ENCODE results near the gene PRDM16. TPM values are rescaled to one million over a fixed set of nuclear protein-coding genes. Genes with fewer than 3 reads are reported as not detected.

Gene PRDM16
- total and polyA plus RNA-seq, 2 experiments from 2014 or later = 0.14 to 0.16 TPM

DNA sequence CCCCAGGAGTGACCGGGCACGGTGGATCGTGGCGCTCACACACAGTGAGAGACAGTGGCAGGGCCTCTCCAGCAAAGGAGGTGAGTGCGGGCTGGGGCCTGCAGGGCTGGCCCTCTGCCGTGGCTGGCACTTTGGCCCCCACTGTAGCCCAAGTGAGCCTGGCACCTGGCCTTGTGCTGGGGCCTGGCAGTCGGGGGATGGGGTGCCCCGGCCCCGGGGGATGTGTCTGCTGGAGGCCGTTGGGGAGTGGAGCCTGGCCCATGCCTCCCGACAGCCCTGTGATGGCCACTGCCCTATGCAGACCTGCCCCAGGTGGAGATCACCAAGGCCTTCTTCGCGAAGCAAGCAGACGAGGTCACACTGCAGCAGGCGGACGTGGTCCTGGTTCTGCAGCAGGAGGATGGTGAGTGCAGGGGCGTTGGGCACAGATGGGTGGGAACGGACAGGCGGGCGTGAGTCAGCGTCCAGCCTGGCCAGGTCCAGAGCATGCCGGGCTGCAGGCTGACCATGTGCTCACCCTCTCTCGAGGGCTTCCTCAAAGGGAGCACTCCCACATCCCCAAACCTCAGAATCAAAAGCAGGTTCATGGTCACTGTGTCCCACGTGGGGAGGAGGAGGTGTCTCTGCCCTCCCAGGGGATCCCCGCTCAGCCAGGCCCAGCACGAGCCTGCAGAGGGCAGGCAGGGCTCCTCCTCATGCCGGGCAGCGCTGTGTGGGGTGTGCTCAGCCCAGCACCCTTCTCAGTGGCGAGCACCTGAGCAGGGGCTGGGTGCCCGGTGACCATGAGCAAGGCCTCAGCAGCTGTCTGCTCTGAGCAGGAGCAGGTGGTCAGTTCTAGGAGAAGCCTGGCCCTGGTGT is 410.7 kb downstream of the PRDM16 start:
- no peak for ATAC-seq
- 0 out of 2 replicates have a peak, but pooled peaks cover 2% of the 10 kb centered on the region for H3F3A ChIP-seq (replicated peaks; ENCODE audit: low read depth)

DNA sequence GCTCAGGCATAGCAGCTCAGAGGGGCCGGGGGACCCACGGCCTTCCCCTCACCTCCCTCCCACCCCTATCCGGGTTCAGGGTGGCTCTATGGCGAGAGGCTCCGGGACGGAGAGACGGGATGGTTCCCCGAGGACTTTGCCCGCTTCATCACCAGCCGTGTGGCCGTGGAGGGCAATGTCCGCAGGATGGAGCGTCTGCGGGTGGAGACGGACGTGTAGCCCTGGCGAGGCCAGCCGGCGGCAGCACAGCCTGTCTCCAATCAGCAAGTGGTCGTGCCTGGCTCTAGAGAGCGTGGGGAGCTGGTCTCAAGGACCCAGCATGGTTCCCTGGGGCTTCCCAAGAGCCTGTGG is 411.3 kb downstream of the PRDM16 start:
- H3K9me3 Mint-ChIP-seq = peaks cover 8% of the 10 kb centered on the region
- H3K9me2 ChIP-seq (ENCODE audit: insufficient read depth) = no peaks in the 10 kb centered on the region
- no peaks in the 10 kb centered on the region for H4K20me1 ChIP-seq (replicated peaks; ENCODE audit: insufficient read depth)
- no peak overlapping the region for H3K4me3 ChIP-seq
- H3K79me2 ChIP-seq (replicated peaks; ENCODE audit: insufficient read depth) = no peaks in the 10 kb centered on the region
- no peaks in the 10 kb centered on the region for H3K27me3 ChIP-seq (ENCODE audit: insufficient read depth)
- peaks cover 2% of the 10 kb centered on the region; the same call in 1 of the 3 replicates for H3K4me1 Mint-ChIP-seq
- no peak overlapping the region for H3K4me2 ChIP-seq
- H3K4me1 ChIP-seq (ENCODE audit: insufficient read depth) = no peaks in the 10 kb centered on the region
- no peak overlapping the region for H3K27ac Mint-ChIP-seq
- no peak overlapping the region for H3K4me3 Mint-ChIP-seq
- no peak overlapping the region for H2AFZ ChIP-seq
- peaks cover 4% of the 10 kb centered on the region for H3K27me3 Mint-ChIP-seq (ENCODE audit: insufficient read depth, low read depth, poor library complexity)
- peaks cover 3% of the 10 kb centered on the region; the same call in 1 of the 3 replicates for H3K36me3 Mint-ChIP-seq (ENCODE audit: low read depth)
- ATAC-seq (no peak), DNase-seq (ENCODE audit: low spot score) (no peak)
- no peaks in the 10 kb centered on the region for H3K36me3 ChIP-seq (ENCODE audit: insufficient read depth)
- no peak overlapping the region for H3K27ac ChIP-seq (ENCODE audit: low read depth)
- H3F3A ChIP-seq (replicated peaks; ENCODE audit: low read depth) = 0 out of 2 replicates have a peak, but pooled peaks cover 2% of the 10 kb centered on the region
- TF ChIP-seq STAT1 (IDR thresholded peaks at IDR 0.05; ENCODE audit: unreplicated experiment) (no peak), CREB1 (CRISPR knock-in tag; IDR thresholded peaks at IDR 0.05; ENCODE audit: low read depth) (no peak), EZH2 (IDR thresholded peaks at IDR 0.05; ENCODE audit: low read depth, unreplicated experiment) (no peak), JUNB (IDR thresholded peaks at IDR 0.05; ENCODE audit: unreplicated experiment) (no peak)
- TF ChIP-seq, protein P1, sequence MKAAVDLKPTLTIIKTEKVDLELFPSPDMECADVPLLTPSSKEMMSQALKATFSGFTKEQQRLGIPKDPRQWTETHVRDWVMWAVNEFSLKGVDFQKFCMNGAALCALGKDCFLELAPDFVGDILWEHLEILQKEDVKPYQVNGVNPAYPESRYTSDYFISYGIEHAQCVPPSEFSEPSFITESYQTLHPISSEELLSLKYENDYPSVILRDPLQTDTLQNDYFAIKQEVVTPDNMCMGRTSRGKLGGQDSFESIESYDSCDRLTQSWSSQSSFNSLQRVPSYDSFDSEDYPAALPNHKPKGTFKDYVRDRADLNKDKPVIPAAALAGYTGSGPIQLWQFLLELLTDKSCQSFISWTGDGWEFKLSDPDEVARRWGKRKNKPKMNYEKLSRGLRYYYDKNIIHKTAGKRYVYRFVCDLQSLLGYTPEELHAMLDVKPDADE (IDR thresholded peaks at IDR 0.05) = no peak
- TF ChIP-seq, protein P2, sequence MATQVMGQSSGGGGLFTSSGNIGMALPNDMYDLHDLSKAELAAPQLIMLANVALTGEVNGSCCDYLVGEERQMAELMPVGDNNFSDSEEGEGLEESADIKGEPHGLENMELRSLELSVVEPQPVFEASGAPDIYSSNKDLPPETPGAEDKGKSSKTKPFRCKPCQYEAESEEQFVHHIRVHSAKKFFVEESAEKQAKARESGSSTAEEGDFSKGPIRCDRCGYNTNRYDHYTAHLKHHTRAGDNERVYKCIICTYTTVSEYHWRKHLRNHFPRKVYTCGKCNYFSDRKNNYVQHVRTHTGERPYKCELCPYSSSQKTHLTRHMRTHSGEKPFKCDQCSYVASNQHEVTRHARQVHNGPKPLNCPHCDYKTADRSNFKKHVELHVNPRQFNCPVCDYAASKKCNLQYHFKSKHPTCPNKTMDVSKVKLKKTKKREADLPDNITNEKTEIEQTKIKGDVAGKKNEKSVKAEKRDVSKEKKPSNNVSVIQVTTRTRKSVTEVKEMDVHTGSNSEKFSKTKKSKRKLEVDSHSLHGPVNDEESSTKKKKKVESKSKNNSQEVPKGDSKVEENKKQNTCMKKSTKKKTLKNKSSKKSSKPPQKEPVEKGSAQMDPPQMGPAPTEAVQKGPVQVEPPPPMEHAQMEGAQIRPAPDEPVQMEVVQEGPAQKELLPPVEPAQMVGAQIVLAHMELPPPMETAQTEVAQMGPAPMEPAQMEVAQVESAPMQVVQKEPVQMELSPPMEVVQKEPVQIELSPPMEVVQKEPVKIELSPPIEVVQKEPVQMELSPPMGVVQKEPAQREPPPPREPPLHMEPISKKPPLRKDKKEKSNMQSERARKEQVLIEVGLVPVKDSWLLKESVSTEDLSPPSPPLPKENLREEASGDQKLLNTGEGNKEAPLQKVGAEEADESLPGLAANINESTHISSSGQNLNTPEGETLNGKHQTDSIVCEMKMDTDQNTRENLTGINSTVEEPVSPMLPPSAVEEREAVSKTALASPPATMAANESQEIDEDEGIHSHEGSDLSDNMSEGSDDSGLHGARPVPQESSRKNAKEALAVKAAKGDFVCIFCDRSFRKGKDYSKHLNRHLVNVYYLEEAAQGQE (IDR thresholded peaks at IDR 0.05; ENCODE audit: unreplicated experiment) = no peak

More for the DNA sequence above, 410.7 kb downstream of the PRDM16 start:
- Mint-ChIP-seq H3K9me3 (peaks cover 4% of the 10 kb centered on the region; the same call in 1 of the 3 replicates), H3K27me3 (ENCODE audit: insufficient read depth, low read depth, poor library complexity) (peaks cover 3% of the 10 kb centered on the region), H3K4me1 (peaks cover 2% of the 10 kb centered on the region; the same call in 1 of the 3 replicates), H3K36me3 (ENCODE audit: low read depth) (no peaks in the 10 kb centered on the region; the same call in 2 of the 3 replicates), H3K27ac (no peak overlapping the region), H3K4me3 (no peak overlapping the region)
- no peaks in the 10 kb centered on the region for H3K79me2 ChIP-seq (replicated peaks; ENCODE audit: insufficient read depth)
- H3K36me3 ChIP-seq (ENCODE audit: insufficient read depth) = no peaks in the 10 kb centered on the region
- H3K4me2 ChIP-seq = no peak overlapping the region
- H4K20me1 ChIP-seq (replicated peaks; ENCODE audit: insufficient read depth) = no peaks in the 10 kb centered on the region
- no peaks in the 10 kb centered on the region for H3K4me1 ChIP-seq (ENCODE audit: insufficient read depth)
- TF ChIP-seq, protein P3, sequence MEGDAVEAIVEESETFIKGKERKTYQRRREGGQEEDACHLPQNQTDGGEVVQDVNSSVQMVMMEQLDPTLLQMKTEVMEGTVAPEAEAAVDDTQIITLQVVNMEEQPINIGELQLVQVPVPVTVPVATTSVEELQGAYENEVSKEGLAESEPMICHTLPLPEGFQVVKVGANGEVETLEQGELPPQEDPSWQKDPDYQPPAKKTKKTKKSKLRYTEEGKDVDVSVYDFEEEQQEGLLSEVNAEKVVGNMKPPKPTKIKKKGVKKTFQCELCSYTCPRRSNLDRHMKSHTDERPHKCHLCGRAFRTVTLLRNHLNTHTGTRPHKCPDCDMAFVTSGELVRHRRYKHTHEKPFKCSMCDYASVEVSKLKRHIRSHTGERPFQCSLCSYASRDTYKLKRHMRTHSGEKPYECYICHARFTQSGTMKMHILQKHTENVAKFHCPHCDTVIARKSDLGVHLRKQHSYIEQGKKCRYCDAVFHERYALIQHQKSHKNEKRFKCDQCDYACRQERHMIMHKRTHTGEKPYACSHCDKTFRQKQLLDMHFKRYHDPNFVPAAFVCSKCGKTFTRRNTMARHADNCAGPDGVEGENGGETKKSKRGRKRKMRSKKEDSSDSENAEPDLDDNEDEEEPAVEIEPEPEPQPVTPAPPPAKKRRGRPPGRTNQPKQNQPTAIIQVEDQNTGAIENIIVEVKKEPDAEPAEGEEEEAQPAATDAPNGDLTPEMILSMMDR (conservative IDR thresholded peaks at IDR 0.05; ENCODE audit: low read depth in 2 of 2) = no peak
- TF ChIP-seq, protein P2 (IDR thresholded peaks at IDR 0.05; ENCODE audit: unreplicated experiment) = no peak
- TF ChIP-seq ZNF331 (CRISPR knock-in tag; IDR thresholded peaks at IDR 0.05; ENCODE audit: low read depth) = no peak
- TF ChIP-seq NANOG (IDR thresholded peaks at IDR 0.05; ENCODE audit: borderline replicate concordance) = no peak
- DNase-seq (ENCODE audit: low spot score) = no peak
- no peak overlapping the region for H3K4me3 ChIP-seq
- H3K9me2 ChIP-seq (ENCODE audit: insufficient read depth) = no peaks in the 10 kb centered on the region
- no peaks in the 10 kb centered on the region for H3K27me3 ChIP-seq (ENCODE audit: insufficient read depth)
- H2AFZ ChIP-seq = no peak overlapping the region
- no peak overlapping the region for H3K27ac ChIP-seq (ENCODE audit: low read depth)

Measured in GM23338 (cell line).